Trophoblast cell (in vitro differentiated cells and primary cell): Measurements from ENCODE around the gene KCND2. TPM values are rescaled to one million over a fixed set of nuclear protein-coding genes. Genes with fewer than 3 reads are reported as not detected.

Source experiments
- DNase-seq, 2 donors: peaks; one replicate each; pipeline ENCODE4 v3.0.0-alpha.2; 2016
- H2AFZ ChIP-seq: 2 replicates; pipeline ENCODE4 v1.6.1; 2013; ENCODE audit warnings: low read length, moderate library complexity, mild to moderate bottlenecking; ENCODE audit not compliant: insufficient read depth, poor library complexity
- H2AK5ac ChIP-seq: 2 replicates; pipeline ENCODE4 v1.6.1; 2013; ENCODE audit warnings: mild to moderate bottlenecking, low read length
- H2BK120ac ChIP-seq: 2 replicates; pipeline ENCODE4 v1.6.1; 2013; ENCODE audit warnings: low read length, mild to moderate bottlenecking, moderate library complexity; ENCODE audit not compliant: insufficient read depth, poor library complexity
- H2BK12ac ChIP-seq: 2 replicates; pipeline ENCODE4 v1.6.1; 2013; ENCODE audit warnings: mild to moderate bottlenecking, low read length, moderate library complexity
- H2BK5ac ChIP-seq: 2 replicates; pipeline ENCODE4 v1.6.1; 2013; ENCODE audit warnings: low read length, low read depth, moderate library complexity, mild to moderate bottlenecking; ENCODE audit not compliant: poor library complexity
- H3K14ac ChIP-seq: 2 replicates; pipeline ENCODE4 v1.6.1; 2013; ENCODE audit warnings: mild to moderate bottlenecking, low read length
- H3K18ac ChIP-seq: 2 replicates; pipeline ENCODE4 v1.6.1; 2013; ENCODE audit warnings: mild to moderate bottlenecking, low read length
- H3K23ac ChIP-seq: 2 replicates; pipeline ENCODE4 v1.6.1; 2013; ENCODE audit warnings: low read length
- H3K27ac ChIP-seq: 2 replicates; pipeline ENCODE4 v1.5.1; 2013; ENCODE audit warnings: low read depth, mild to moderate bottlenecking, inconsistent platforms, low read length, moderate library complexity
- H3K27me3 ChIP-seq: 2 replicates; pipeline ENCODE4 v1.6.1; 2013; ENCODE audit warnings: inconsistent platforms, mild to moderate bottlenecking, low read length, moderate library complexity; ENCODE audit not compliant: insufficient read depth
- H3K36me3 ChIP-seq, 2 experiments: 1 replicate in 1 of 2; 2 replicates in 1 of 2; pipeline ENCODE4 v1.6.1; 2013; ENCODE audit warnings: low read length in 2 of 2, mild to moderate bottlenecking in 2 of 2, moderate library complexity in 1 of 2; ENCODE audit not compliant: insufficient read depth in 2 of 2, control insufficient read depth in 1 of 2
- H3K4ac ChIP-seq: 2 replicates; pipeline ENCODE4 v1.6.1; 2013; ENCODE audit warnings: low read depth, mild to moderate bottlenecking, low read length, moderate library complexity
- H3K4me1 ChIP-seq, 2 experiments: 1 replicate in 1 of 2; 2 replicates in 1 of 2; pipeline ENCODE4 v1.6.1; 2013; ENCODE audit warnings: low read length in 2 of 2, mild to moderate bottlenecking in 2 of 2, moderate library complexity in 1 of 2; ENCODE audit not compliant: insufficient read depth in 2 of 2, control insufficient read depth in 1 of 2
- H3K4me2 ChIP-seq: 2 replicates; pipeline ENCODE4 v1.6.1; 2013; ENCODE audit warnings: inconsistent platforms, mild to moderate bottlenecking, low read length, moderate library complexity
- H3K4me3 ChIP-seq: 2 replicates; pipeline ENCODE4 v1.5.1; 2013; ENCODE audit warnings: mild to moderate bottlenecking, low read depth, low read length, inconsistent platforms
- H3K79me1 ChIP-seq: one replicate; pipeline ENCODE4 v1.6.1; 2013; ENCODE audit warnings: low read length
- H3K79me2 ChIP-seq: 2 replicates; pipeline ENCODE4 v1.6.1; 2013; ENCODE audit warnings: low read length, mild to moderate bottlenecking; ENCODE audit not compliant: control insufficient read depth, insufficient read depth, poor library complexity
- H3K9ac ChIP-seq: 2 replicates; pipeline ENCODE4 v1.6.1; 2013; ENCODE audit warnings: mild to moderate bottlenecking, low read length
- H3K9me3 ChIP-seq: 2 replicates; pipeline ENCODE4 v1.6.1; 2013; ENCODE audit warnings: low read depth, mild to moderate bottlenecking, control low read depth, inconsistent platforms, low read length; ENCODE audit not compliant: insufficient read depth
- H4K12ac ChIP-seq: 2 replicates; pipeline ENCODE4 v1.6.1; 2013; ENCODE audit warnings: low read depth, mild to moderate bottlenecking, low read length, moderate library complexity
- H4K8ac ChIP-seq: 2 replicates; pipeline ENCODE4 v1.6.1; 2013; ENCODE audit warnings: low read depth, mild to moderate bottlenecking, low read length, moderate library complexity
- H4K91ac ChIP-seq: one replicate; pipeline ENCODE4 v1.6.1; 2013; ENCODE audit warnings: low read depth, mild to moderate bottlenecking, low read length, moderate library complexity
- WGBS: extraction: QIAGEN DNeasy Blood & Tissue Kit; methylation state at CpG from one replicate; pipeline ENCODE4 v1.1.7; 2013; ENCODE audit warnings: missing lambda C conversion rate; ENCODE audit not compliant: insufficient read length, insufficient coverage; ENCODE audit errors: extremely low coverage; 5-methylcytosine and 5-hydroxymethylcytosine counted together
- polyA plus RNA-seq: library from polyadenylated mRNA; stranded (reverse); fragments of 200-250 nt; gene quantifications from 2 replicates; pipeline ENCODE4 v1.2.3, GENCODE V29; 2013

The KCND2 gene
- 0.05 and 0.06 TPM in 2 replicates for polyA plus RNA-seq

- H2BK5ac ChIP-seq: no peak within 1 kb of the TSS
- peak within 1 kb of the TSS; percentile 73 for H3K4me2 ChIP-seq
- no peak within 1 kb of the TSS for H4K12ac ChIP-seq
Measured at GRCh38 chr7:120272701-120273475, at the start of gene KCND2. Gene KCND2, plus strand, starts transcription at chr7:120273175.

GRCh38 chr7:120226188-120226587 is 46.8 kb upstream of the KCND2 start:
- Histone ChIP-seq H4K8ac (no peak overlapping the region), H3K4ac (no peak overlapping the region), H3K79me2 (no peaks in the 10 kb centered on the region), H3K36me3 (no peaks in the 10 kb centered on the region), H3K79me1 (no peaks in the 10 kb centered on the region), H3K18ac (no peak overlapping the region), H3K14ac (no peak overlapping the region), H3K9ac (no peak overlapping the region), H3K4me1 (no peaks in the 10 kb centered on the region), H2BK5ac (no peak overlapping the region), H3K27ac (no peak overlapping the region), H3K4me3 (no peak overlapping the region), H3K9me3 (no peaks in the 10 kb centered on the region), H2BK120ac (no peak overlapping the region), H4K91ac (no peak overlapping the region), H2AK5ac (no peak overlapping the region), H3K4me2 (no peak overlapping the region), H3K23ac (no peak overlapping the region), H3K27me3 (no peaks in the 10 kb centered on the region), H4K12ac (no peak overlapping the region), H2AFZ (no peak overlapping the region), H2BK12ac (no peak overlapping the region)
- DNase-seq: no peak
- WGBS: no CpG with 5 or more reads among the region's 1 CpG

More at GRCh38 chr7:120272701-120273475, at the start of gene KCND2:
- Histone ChIP-seq H3K79me1 (no peaks in the 10 kb centered on the region), H3K27me3 (peaks cover 11% of the 10 kb centered on the region), H2BK120ac (no peak within 1 kb of the TSS), H3K79me2 (no peaks in the 10 kb centered on the region), H3K4me1 (peaks cover 3 to 5% of the 10 kb centered on the region in 2 experiments), H3K23ac (no peak within 1 kb of the TSS), H2BK12ac (no peak within 1 kb of the TSS), H3K27ac (no peak within 1 kb of the TSS), H4K91ac (no peak within 1 kb of the TSS), H3K14ac (no peak within 1 kb of the TSS), H3K18ac (no peak within 1 kb of the TSS), H3K4ac (no peak within 1 kb of the TSS), H3K9ac (no peak within 1 kb of the TSS), H3K4me3 (peak within 1 kb of the TSS; percentile 72), H2AFZ (peak within 1 kb of the TSS; percentile 79), H3K36me3 (no peaks in the 10 kb centered on the region), H3K9me3 (peaks cover 7% of the 10 kb centered on the region), H4K8ac (peak within 1 kb of the TSS; percentile 32), H2AK5ac (no peak within 1 kb of the TSS)
- WGBS: no CpG with 5 or more reads among the region's 69 CpGs
- DNase-seq: no peak

- Histone ChIP-seq H2AK5ac (no peak overlapping the region), H3K9ac (no peak overlapping the region), H3K27ac (no peak overlapping the region), H4K91ac (no peak overlapping the region), H2BK120ac (no peak overlapping the region), H4K8ac (no peak overlapping the region), H3K14ac (no peak overlapping the region), H3K27me3 (no peaks in the 10 kb centered on the region), H4K12ac (no peak overlapping the region), H2BK12ac (no peak overlapping the region), H3K23ac (no peak overlapping the region), H3K4me3 (no peak overlapping the region), H3K9me3 (no peaks in the 10 kb centered on the region), H3K4me2 (no peak overlapping the region), H3K4ac (no peak overlapping the region), H3K4me1 (no peaks in the 10 kb centered on the region), H3K79me1 (no peaks in the 10 kb centered on the region), H3K18ac (no peak overlapping the region), H3K36me3 (no peaks in the 10 kb centered on the region), H3K79me2 (no peaks in the 10 kb centered on the region), H2AFZ (no peak overlapping the region), H2BK5ac (no peak overlapping the region)
- no CpG with 5 or more reads among the region's 3 CpGs for WGBS
- DNase-seq: no peak
Measured at GRCh38 chr7:120227255-120227654, 45.7 kb upstream of the KCND2 start.

GRCh38 chr7:120229084-120229483 is 43.9 kb upstream of the KCND2 start:
- H3K23ac ChIP-seq: no peak overlapping the region
- no peak for DNase-seq
- H3K9me3 ChIP-seq: no peaks in the 10 kb centered on the region
- H4K91ac ChIP-seq: no peak overlapping the region
- H2BK12ac ChIP-seq: no peak overlapping the region
- no peak overlapping the region for H2BK5ac ChIP-seq
- H2AFZ ChIP-seq: no peak overlapping the region
- no peak overlapping the region for H4K12ac ChIP-seq
- no peak overlapping the region for H4K8ac ChIP-seq
- no CpG with 5 or more reads among the region's 3 CpGs for WGBS
- H3K79me1 ChIP-seq: no peaks in the 10 kb centered on the region
- no peaks in the 10 kb centered on the region for H3K36me3 ChIP-seq
- no peak overlapping the region for H3K4ac ChIP-seq
- no peak overlapping the region for H3K9ac ChIP-seq
- H3K27me3 ChIP-seq: no peaks in the 10 kb centered on the region
- no peaks in the 10 kb centered on the region for H3K4me1 ChIP-seq
- no peaks in the 10 kb centered on the region for H3K79me2 ChIP-seq
- no peak overlapping the region for H2AK5ac ChIP-seq
- no peak overlapping the region for H3K18ac ChIP-seq
- H3K14ac ChIP-seq: no peak overlapping the region
- no peak overlapping the region for H3K4me2 ChIP-seq
- no peak overlapping the region for H2BK120ac ChIP-seq
- no peak overlapping the region for H3K4me3 ChIP-seq
- H3K27ac ChIP-seq: no peak overlapping the region
